Panc1 (cell line): ENCODE results near the gene TNPO3. TPM values are rescaled to one million over a fixed set of nuclear protein-coding genes. Genes with fewer than 3 reads are reported as not detected.

Source experiments
- ATAC-seq: fragments of 200-7000 bp; cut with Tn5 transposase; 2 replicates; pipeline ENCODE4 v1.9.1; 2020; ENCODE audit warnings: mild to moderate bottlenecking, moderate library complexity
- BruUV-seq: library from RNA; stranded (reverse); fragments of 400-500 nt; replicated peaks from 2 replicates; lab custom pipeline; 2021; lab: Mats Ljungman, UMichigan
- CTCF ChIA-PET: fragments of 300-600 bp; sonication (Branson Sonifier 250); formaldehyde crosslinking; loops from one replicate; lab custom pipeline; 2022; ENCODE audit warnings: antibody characterized with exemption; lab: Charles Lee
- POLR2A ChIA-PET: fragments of 300-600 bp; sonication (Branson Sonifier 250); formaldehyde crosslinking; loops from one replicate; lab custom pipeline; 2022; ENCODE audit warnings: antibody characterized with exemption; lab: Charles Lee
- DNase-seq: peaks from one replicate; pipeline ENCODE4 v3.0.0-alpha.2; 2010; ENCODE audit warnings: low read depth, low spot score
- H3K27ac ChIP-seq: 2 replicates; pipeline ENCODE4 v1.5.1; 2011; ENCODE audit warnings: mild to moderate bottlenecking, low read length, inconsistent platforms
- H3K27me3 ChIP-seq: fragments of 200-500 bp; sonication (Bioruptor generic); 2 replicates; pipeline ENCODE4 v1.6.0; 2014; ENCODE audit warnings: low read length, inconsistent platforms; ENCODE audit not compliant: control insufficient read depth, insufficient read depth
- H3K36me3 ChIP-seq: fragments of 200-500 bp; sonication (Bioruptor generic); 2 replicates; pipeline ENCODE4 v1.5.1; 2014; ENCODE audit warnings: inconsistent platforms, mild to moderate bottlenecking, low read length, moderate library complexity; ENCODE audit not compliant: control insufficient read depth, insufficient read depth
- H3K4me1 ChIP-seq: 2 replicates; pipeline ENCODE4 v1.5.1; 2011; ENCODE audit warnings: inconsistent platforms, mild to moderate bottlenecking, low read length, moderate library complexity; ENCODE audit not compliant: control insufficient read depth, insufficient read depth
- H3K4me3 ChIP-seq, 2 experiments: 2 replicates each; pipeline ENCODE4 v1.5.1; 2011 to 2012; ENCODE audit warnings: low read depth in 2 of 2, low read length in 2 of 2, mild to moderate bottlenecking in 2 of 2, inconsistent platforms in 1 of 2, moderate library complexity in 1 of 2
- H3K9me3 ChIP-seq: fragments of 200-500 bp; sonication (Bioruptor generic); 2 replicates; pipeline ENCODE4 v1.5.1; 2014; ENCODE audit warnings: low read depth, mild to moderate bottlenecking, inconsistent platforms, low read length, moderate library complexity; ENCODE audit not compliant: control insufficient read depth, insufficient read depth
- POLR2AphosphoS5 ChIP-seq: IDR thresholded peaks from 2 replicates; pipeline ENCODE4 v1.6.1; 2012; ENCODE audit warnings: mild to moderate bottlenecking, low read depth, low read length, moderate library complexity
- SIN3A ChIP-seq: IDR thresholded peaks from 2 replicates; pipeline ENCODE4 v1.6.1; 2012; ENCODE audit warnings: low read depth, mild to moderate bottlenecking, low read length, moderate library complexity, borderline replicate concordance; ENCODE audit not compliant: insufficient read depth
- TCF7L2 ChIP-seq: IDR thresholded peaks from 2 replicates; pipeline ENCODE4 v1.6.1; 2011; ENCODE audit warnings: mild to moderate bottlenecking, low read depth, low read length, inconsistent platforms
- in situ Hi-C: cut with HindIII; loops from 2 replicates; pipeline ENCODE4 v1.10.0; 2016; ENCODE audit warnings: low sequenced_read_pairs, low pct_unique_long_range_greater_than_20kb
- intact Hi-C: fragments of 100-400 bp; cut with micrococcal nuclease; formaldehyde crosslinking; loops from one replicate; pipeline ENCODE4 v1.10.0; 2022; ENCODE audit not compliant: unreplicated experiment
- total RNA-seq: library from RNA; stranded (reverse); gene quantifications from one replicate; pipeline ENCODE4 v1.2.1, GENCODE V29; 2021; ENCODE audit not compliant: unreplicated experiment
- TF ChIP-seq, protein P1 (sequence below), 2 experiments: IDR thresholded peaks; 2 replicates each; pipeline ENCODE4 v1.6.1; 2011 to 2012; ENCODE audit warnings: low read depth in 2 of 2, control low read depth in 1 of 2, low read length in 1 of 2, mild to moderate bottlenecking in 1 of 2, moderate library complexity in 1 of 2; ENCODE audit not compliant: insufficient read depth in 1 of 2
- TF ChIP-seq, protein P2 (sequence below): fragments of 450-650 bp; IDR thresholded peaks from 2 replicates; pipeline ENCODE4 v1.5.1; 2017; ENCODE audit warnings: mild to moderate bottlenecking

The TNPO3 gene
- total RNA-seq, 1 experiment from 2014 or later = 71.8 TPM

DNA sequence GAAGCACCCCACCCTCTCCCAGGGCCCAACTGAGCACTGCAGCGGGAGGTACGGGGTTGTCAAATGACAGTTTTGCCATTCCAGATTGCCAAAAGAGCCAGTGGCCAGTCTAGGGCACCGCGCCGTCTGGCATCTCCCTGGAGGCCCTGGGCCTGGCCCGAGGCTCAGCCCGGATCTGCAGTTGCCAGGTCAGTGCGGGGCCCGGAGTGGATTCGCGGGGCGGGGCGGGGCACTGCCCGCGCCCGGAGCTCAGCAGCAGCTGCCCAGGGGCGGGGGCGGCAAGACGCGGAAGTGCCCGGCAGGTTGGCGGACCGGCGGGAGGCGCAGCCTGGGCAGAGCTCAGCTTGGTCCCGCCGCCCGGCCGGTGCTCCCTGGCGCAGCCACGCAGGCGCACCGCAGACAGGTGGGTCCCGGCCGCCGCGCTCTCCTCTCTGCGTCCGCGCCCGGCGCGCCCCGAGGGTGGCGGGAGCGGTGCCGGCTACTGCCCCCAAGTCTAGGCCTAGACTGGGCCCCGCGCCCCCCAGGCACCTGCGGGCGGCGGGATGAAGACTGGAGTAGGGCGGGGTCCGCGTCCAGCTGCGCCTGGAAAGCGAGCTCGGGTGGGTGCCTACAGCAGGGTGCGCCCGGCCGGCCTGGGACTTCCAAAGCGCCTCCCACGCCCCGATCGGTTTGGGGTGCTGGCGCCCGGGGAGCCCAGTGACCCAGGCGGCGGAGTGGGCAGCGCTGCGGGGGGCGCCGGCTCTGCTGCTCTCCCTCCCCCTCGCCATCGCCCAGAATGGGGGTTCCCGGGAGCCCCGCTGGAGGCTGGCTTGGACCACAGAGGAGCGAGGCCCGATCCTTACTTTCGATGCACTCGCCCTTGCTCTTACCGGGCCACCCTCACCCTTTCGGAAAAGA is 117.0 kb downstream of the TNPO3 start, which contains the start of gene IRF5:
TSS of gene IRF5 (plus strand) at position 281 of the 897 bp plus-strand sequence. CDS start 4,155 bp downstream, outside the sequence.
- Histone ChIP-seq H3K9me3 (no peaks in the 10 kb centered on the region), H3K4me3 (peak within 1 kb of the TSS; percentile 54 to 67), H3K36me3 (no peaks in the 10 kb centered on the region), H3K4me1 (no peaks in the 10 kb centered on the region), H3K27me3 (no peaks in the 10 kb centered on the region), H3K27ac (no peak within 1 kb of the TSS; the same call in 1 of the 2 replicates)
- DNase-seq = no peak
- ATAC-seq = peak; percentile 79
- intact Hi-C loops = loop anchor here (10.0 kb wide), 1 partner anchor 157 kb away; no protein-coding TSS in a partner anchor
- ChIA-PET CTCF (interaction anchor here (0.6 kb wide), 1 partner anchor 65 kb away, joined by 8 read pairs; no protein-coding TSS in a partner anchor), POLR2A (no interaction called here)
- TF ChIP-seq, protein P1, sequence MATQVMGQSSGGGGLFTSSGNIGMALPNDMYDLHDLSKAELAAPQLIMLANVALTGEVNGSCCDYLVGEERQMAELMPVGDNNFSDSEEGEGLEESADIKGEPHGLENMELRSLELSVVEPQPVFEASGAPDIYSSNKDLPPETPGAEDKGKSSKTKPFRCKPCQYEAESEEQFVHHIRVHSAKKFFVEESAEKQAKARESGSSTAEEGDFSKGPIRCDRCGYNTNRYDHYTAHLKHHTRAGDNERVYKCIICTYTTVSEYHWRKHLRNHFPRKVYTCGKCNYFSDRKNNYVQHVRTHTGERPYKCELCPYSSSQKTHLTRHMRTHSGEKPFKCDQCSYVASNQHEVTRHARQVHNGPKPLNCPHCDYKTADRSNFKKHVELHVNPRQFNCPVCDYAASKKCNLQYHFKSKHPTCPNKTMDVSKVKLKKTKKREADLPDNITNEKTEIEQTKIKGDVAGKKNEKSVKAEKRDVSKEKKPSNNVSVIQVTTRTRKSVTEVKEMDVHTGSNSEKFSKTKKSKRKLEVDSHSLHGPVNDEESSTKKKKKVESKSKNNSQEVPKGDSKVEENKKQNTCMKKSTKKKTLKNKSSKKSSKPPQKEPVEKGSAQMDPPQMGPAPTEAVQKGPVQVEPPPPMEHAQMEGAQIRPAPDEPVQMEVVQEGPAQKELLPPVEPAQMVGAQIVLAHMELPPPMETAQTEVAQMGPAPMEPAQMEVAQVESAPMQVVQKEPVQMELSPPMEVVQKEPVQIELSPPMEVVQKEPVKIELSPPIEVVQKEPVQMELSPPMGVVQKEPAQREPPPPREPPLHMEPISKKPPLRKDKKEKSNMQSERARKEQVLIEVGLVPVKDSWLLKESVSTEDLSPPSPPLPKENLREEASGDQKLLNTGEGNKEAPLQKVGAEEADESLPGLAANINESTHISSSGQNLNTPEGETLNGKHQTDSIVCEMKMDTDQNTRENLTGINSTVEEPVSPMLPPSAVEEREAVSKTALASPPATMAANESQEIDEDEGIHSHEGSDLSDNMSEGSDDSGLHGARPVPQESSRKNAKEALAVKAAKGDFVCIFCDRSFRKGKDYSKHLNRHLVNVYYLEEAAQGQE (IDR thresholded peaks at IDR 0.05; ENCODE audit: insufficient read depth in 1 of 2, low read depth in 2 of 2, low read length in 1 of 2) = no peak
- TF ChIP-seq POLR2AphosphoS5 (no peak), SIN3A (no peak), TCF7L2 (no peak)
- TF ChIP-seq, protein P2, sequence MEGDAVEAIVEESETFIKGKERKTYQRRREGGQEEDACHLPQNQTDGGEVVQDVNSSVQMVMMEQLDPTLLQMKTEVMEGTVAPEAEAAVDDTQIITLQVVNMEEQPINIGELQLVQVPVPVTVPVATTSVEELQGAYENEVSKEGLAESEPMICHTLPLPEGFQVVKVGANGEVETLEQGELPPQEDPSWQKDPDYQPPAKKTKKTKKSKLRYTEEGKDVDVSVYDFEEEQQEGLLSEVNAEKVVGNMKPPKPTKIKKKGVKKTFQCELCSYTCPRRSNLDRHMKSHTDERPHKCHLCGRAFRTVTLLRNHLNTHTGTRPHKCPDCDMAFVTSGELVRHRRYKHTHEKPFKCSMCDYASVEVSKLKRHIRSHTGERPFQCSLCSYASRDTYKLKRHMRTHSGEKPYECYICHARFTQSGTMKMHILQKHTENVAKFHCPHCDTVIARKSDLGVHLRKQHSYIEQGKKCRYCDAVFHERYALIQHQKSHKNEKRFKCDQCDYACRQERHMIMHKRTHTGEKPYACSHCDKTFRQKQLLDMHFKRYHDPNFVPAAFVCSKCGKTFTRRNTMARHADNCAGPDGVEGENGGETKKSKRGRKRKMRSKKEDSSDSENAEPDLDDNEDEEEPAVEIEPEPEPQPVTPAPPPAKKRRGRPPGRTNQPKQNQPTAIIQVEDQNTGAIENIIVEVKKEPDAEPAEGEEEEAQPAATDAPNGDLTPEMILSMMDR = no peak
- in situ Hi-C loops = no loop called here
- BruUV-seq = no TSS peak

DNA sequence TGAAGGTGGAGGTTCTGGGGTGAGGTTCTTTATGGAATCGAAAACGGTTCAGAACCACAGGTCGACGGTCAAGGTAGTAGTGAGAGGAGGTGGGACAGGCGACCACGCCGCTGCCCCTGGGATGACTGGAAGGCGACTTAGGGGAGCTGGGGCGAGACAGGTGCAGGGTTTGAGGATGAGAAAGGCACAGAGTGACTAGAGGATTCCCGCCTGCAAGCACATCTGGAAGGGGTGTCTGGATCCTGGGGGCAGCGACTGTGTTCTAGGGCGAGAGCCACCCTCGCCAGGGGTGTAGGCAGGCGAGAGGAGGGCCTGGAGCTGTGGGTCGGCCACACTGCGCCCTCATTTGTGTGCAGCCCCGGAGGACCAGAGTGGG is 117.7 kb downstream of the TNPO3 start:
- no peaks in the 10 kb centered on the region for H3K9me3 ChIP-seq
- H3K27ac ChIP-seq = no peak overlapping the region
- H3K36me3 ChIP-seq = no peaks in the 10 kb centered on the region
- intact Hi-C loops = loop anchor here (10.0 kb wide), 1 partner anchor 158 kb away; no protein-coding TSS in a partner anchor
- ChIA-PET POLR2A (no interaction called here), CTCF (no interaction called here)
- in situ Hi-C loops = no loop called here
- ATAC-seq (peak; percentile 2; the same call in 1 of the 2 replicates), DNase-seq (no peak)
- H3K27me3 ChIP-seq = no peaks in the 10 kb centered on the region
- TF ChIP-seq SIN3A = no peak
- TF ChIP-seq, protein P2 = no peak
- TF ChIP-seq, protein P1 (IDR thresholded peaks at IDR 0.05; ENCODE audit: insufficient read depth in 1 of 2, low read depth in 2 of 2, low read length in 1 of 2) = no peak
- TF ChIP-seq TCF7L2 = no peak
- TF ChIP-seq POLR2AphosphoS5 = no peak
- no TSS peak for BruUV-seq
- no peaks in the 10 kb centered on the region for H3K4me1 ChIP-seq
- peak overlapping the region; percentile 54 to 67 for H3K4me3 ChIP-seq
